Uterus (tissue), 4 donors: ENCODE measurements around the gene TMEM234. TPM values are rescaled to one million over a fixed set of nuclear protein-coding genes. Genes with fewer than 3 reads are reported as not detected.

ENCODE experiments used
- DNase-seq, 2 donors: peaks; one replicate each; pipeline ENCODE4 v3.0.0-alpha.2; 2019 to 2020
- H3K27ac ChIP-seq, 2 donors: fragments of 200-600 bp; sonication (generic); 1 replicate in 1 of 2; 2 replicates in 1 of 2; pipeline ENCODE4 v1.5.1; 2016 to 2018
- H3K27me3 ChIP-seq, 2 donors: fragments of 200-600 bp; sonication (generic); one replicate each; pipeline ENCODE4 v1.5.1; 2018 to 2019; ENCODE audit warnings: control low read depth in 1 of 2
- H3K36me3 ChIP-seq, 2 donors: fragments of 200-600 bp; sonication (generic); one replicate each; pipeline ENCODE4 v1.5.1; 2019; ENCODE audit warnings: control low read depth in 1 of 2
- H3K4me1 ChIP-seq, 2 donors: fragments of 200-600 bp; sonication (generic); one replicate each; pipeline ENCODE4 v1.5.1; 2018 to 2019; ENCODE audit warnings: control low read depth in 1 of 2
- H3K4me3 ChIP-seq, 2 donors: fragments of 200-600 bp; sonication (generic); 1 replicate in 1 of 2; 2 replicates in 1 of 2; pipeline ENCODE4 v1.5.1; 2018 to 2019; ENCODE audit warnings: mild to moderate bottlenecking in 1 of 2
- H3K9me3 ChIP-seq, 2 donors: fragments of 200-600 bp; sonication (generic); one replicate each; pipeline ENCODE4 v1.5.1; 2019; ENCODE audit warnings: control low read depth in 1 of 2
- POLR2A ChIP-seq, 2 donors: fragments of 450-650 bp; IDR thresholded peaks; one replicate each; pipeline ENCODE4 v1.6.1; 2016; ENCODE audit warnings: antibody characterized with exemption in 2 of 2, mild to moderate bottlenecking in 1 of 2, moderate library complexity in 1 of 2
- intact Hi-C: fragments of 100-400 bp; cut with DNase I; formaldehyde crosslinking; loops from one replicate; pipeline ENCODE4 v1.15.1; 2023; ENCODE audit warnings: low total_unique reads
- total RNA-seq, 4 donors: library from RNA; depleted of rRNA in 3 of 4; stranded (reverse); fragments of >200 nt in 3 of 4; gene quantifications; one replicate each; pipeline versions ENCODE4 v1.1.0 to v1.2.4, GENCODE V29; 2014 to 2023
- TF ChIP-seq, protein P1 (sequence below), 4 experiments: fragments of 200-600 bp in 2 of 4; fragments of 450-650 bp in 2 of 4; sonication (generic) in 2 of 4; IDR thresholded peaks; one replicate each; pipeline ENCODE4 v1.5.1; 2016 to 2019; ENCODE audit warnings: antibody characterized with exemption in 4 of 4, mild to moderate bottlenecking in 2 of 4, moderate library complexity in 1 of 4
- donor health status: DM: yes; HTN: yes; CAD: no.

TMEM234 gene
- total RNA-seq, 4 donors from 2014 or later, result 0.59 to 40.8 (median 13.5) TPM

DNA sequence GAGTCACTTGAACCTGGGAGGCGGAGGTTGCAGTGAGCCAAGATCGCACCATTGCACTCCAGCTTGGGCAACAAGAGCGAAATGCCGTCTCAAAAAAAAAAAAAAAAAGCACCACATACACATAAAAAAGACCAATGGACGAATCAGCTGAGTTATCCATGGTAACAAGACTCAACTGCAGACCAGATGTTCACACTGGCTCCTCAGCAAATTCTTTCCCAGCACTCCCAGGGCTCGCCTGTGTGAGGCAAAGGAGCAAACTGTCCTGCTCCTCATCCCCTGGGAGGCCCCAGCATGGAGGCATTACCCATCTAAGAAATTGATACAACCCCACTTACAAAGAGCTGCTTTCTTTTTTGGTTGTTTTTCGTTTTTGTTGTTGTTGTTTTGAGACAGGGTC lies 3.1 kb downstream of the TMEM234 start:
- H3K9me3 ChIP-seq, result no peaks in the 10 kb centered on the region
- no peaks in the 10 kb centered on the region for H3K27me3 ChIP-seq
- H3K36me3 ChIP-seq, result no peaks in the 10 kb centered on the region
- no peak overlapping the region for H3K4me3 ChIP-seq
- TF ChIP-seq POLR2A (IDR thresholded peaks at IDR 0.05), result no peak
- TF ChIP-seq, protein P1, sequence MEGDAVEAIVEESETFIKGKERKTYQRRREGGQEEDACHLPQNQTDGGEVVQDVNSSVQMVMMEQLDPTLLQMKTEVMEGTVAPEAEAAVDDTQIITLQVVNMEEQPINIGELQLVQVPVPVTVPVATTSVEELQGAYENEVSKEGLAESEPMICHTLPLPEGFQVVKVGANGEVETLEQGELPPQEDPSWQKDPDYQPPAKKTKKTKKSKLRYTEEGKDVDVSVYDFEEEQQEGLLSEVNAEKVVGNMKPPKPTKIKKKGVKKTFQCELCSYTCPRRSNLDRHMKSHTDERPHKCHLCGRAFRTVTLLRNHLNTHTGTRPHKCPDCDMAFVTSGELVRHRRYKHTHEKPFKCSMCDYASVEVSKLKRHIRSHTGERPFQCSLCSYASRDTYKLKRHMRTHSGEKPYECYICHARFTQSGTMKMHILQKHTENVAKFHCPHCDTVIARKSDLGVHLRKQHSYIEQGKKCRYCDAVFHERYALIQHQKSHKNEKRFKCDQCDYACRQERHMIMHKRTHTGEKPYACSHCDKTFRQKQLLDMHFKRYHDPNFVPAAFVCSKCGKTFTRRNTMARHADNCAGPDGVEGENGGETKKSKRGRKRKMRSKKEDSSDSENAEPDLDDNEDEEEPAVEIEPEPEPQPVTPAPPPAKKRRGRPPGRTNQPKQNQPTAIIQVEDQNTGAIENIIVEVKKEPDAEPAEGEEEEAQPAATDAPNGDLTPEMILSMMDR (IDR thresholded peaks at IDR 0.05), result no peak
- peaks cover 4 to 16% of the 10 kb centered on the region in 2 donors for H3K4me1 ChIP-seq
- no peak overlapping the region for H3K27ac ChIP-seq
- no peak for DNase-seq
- intact Hi-C loops, result no loop called here

- Histone ChIP-seq H3K9me3 (no peaks in the 10 kb centered on the region), H3K27me3 (no peaks in the 10 kb centered on the region), H3K4me1 (peaks cover 4 to 6% of the 10 kb centered on the region in 2 donors), H3K27ac (no peak overlapping the region), H3K36me3 (no peaks in the 10 kb centered on the region), H3K4me3 (no peak overlapping the region)
- DNase-seq, result no peak
- intact Hi-C loops, result no loop called here
- TF ChIP-seq POLR2A (IDR thresholded peaks at IDR 0.05), result no peak
- TF ChIP-seq, protein P1 (IDR thresholded peaks at IDR 0.05), result no peak
Measured at GRCh38 chr1:32216566-32216965, 5.6 kb downstream of the TMEM234 start.

GRCh38 chr1:32215629-32216480 lies 6.3 kb downstream of the TMEM234 start:
- TF ChIP-seq POLR2A (IDR thresholded peaks at IDR 0.05), result no peak
- TF ChIP-seq, protein P1 (IDR thresholded peaks at IDR 0.05), result peak; percentile 47 to 72 (median 59)
- H3K36me3 ChIP-seq, result no peaks in the 10 kb centered on the region
- no peaks in the 10 kb centered on the region for H3K27me3 ChIP-seq
- H3K4me3 ChIP-seq, result no peak overlapping the region
- peak; percentile 41 to 42 for DNase-seq
- peaks cover 1 to 3% of the 10 kb centered on the region in 2 donors for H3K4me1 ChIP-seq
- intact Hi-C loops, result no loop called here
- H3K9me3 ChIP-seq, result no peaks in the 10 kb centered on the region
- no peak overlapping the region for H3K27ac ChIP-seq

- no peak within 1 kb of the TSS for H3K27ac ChIP-seq
- no peaks in the 10 kb centered on the region for H3K27me3 ChIP-seq
- intact Hi-C loops, result no loop called here
- H3K4me3 ChIP-seq, result no peak within 1 kb of the TSS
- TF ChIP-seq, protein P1 (IDR thresholded peaks at IDR 0.05), result no peak
- no peak for TF ChIP-seq POLR2A (IDR thresholded peaks at IDR 0.05)
- H3K9me3 ChIP-seq, result no peaks in the 10 kb centered on the region
- no peaks in the 10 kb centered on the region for H3K36me3 ChIP-seq
- peak in 1 of 2 donors; percentile 38 for DNase-seq
- peaks cover 0 to 5% of the 10 kb centered on the region in 2 donors for H3K4me1 ChIP-seq
Measured at GRCh38 chr1:32208891-32209328, 13.2 kb downstream of the TMEM234 start, which contains the start of gene DCDC2B. Gene DCDC2B, plus strand, starts transcription at chr1:32209089. Its CDS starts 5 bp downstream, at chr1:32209094.

GRCh38 chr1:32208469-32208868 lies 13.7 kb downstream of the TMEM234 start:
- no peak for TF ChIP-seq POLR2A (IDR thresholded peaks at IDR 0.05)
- TF ChIP-seq, protein P1 (IDR thresholded peaks at IDR 0.05), result no peak
- intact Hi-C loops, result no loop called here
- peaks cover 0 to 5% of the 10 kb centered on the region in 2 donors for H3K4me1 ChIP-seq
- no peaks in the 10 kb centered on the region for H3K9me3 ChIP-seq
- no peaks in the 10 kb centered on the region for H3K27me3 ChIP-seq
- DNase-seq, result no peak
- H3K27ac ChIP-seq, result no peak overlapping the region
- no peaks in the 10 kb centered on the region for H3K36me3 ChIP-seq
- no peak overlapping the region for H3K4me3 ChIP-seq
